ENCODE data around the gene TTC23.

The TTC23 gene, protein sequence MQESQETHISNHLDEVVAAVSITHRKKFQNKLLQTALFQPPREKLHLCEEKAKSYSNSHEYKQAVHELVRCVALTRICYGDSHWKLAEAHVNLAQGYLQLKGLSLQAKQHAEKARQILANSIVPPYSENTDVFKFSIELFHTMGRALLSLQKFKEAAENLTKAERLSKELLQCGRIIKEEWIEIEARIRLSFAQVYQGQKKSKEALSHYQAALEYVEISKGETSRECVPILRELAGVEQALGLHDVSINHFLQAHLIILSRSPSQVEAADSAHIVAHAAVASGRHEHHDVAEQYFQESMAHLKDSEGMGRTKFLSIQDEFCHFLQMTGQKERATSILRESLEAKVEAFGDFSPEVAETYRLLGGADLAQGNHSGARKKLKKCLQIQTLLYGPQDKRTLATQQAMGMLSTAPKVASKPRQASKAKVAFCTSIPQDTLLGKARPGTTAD

DNA sequence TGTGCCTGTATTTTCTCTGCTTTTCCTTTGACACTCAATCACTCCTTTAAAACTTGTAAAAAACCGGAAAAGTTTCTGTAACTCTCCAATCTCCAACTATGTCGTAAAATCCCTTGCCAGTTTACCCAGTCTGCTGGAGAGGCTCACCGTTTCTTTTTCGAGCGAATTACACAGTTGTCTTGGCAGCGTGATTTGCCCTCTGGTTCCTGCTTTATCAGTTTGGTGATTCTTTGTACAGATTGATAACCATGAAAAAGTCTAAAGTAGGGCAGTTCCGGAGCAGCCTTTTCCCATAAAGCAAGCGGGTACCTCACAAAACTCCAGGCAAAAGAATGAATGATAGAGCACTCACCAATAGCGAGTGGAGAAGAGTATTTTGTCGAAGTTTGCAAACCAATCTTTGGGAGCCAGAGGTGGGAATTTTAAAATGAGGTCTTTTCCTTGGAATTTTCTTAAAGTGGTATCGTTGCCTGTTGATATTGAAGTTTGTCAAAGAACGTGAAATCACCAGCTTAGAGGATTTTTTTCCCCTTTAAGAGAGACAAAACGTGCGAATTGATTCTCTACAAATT lies at the start of gene TTC23:
Gene TTC23, minus strand, starts transcription at position 312 of the 572 bp plus-strand sequence. CDS start 20,869 bp downstream, outside the sequence.
- in situ Hi-C loops (cut with MboI; ENCODE audit: low sequenced_read_pairs, unreplicated experiment): no loop called here
- TF ChIP-seq, protein P1, sequence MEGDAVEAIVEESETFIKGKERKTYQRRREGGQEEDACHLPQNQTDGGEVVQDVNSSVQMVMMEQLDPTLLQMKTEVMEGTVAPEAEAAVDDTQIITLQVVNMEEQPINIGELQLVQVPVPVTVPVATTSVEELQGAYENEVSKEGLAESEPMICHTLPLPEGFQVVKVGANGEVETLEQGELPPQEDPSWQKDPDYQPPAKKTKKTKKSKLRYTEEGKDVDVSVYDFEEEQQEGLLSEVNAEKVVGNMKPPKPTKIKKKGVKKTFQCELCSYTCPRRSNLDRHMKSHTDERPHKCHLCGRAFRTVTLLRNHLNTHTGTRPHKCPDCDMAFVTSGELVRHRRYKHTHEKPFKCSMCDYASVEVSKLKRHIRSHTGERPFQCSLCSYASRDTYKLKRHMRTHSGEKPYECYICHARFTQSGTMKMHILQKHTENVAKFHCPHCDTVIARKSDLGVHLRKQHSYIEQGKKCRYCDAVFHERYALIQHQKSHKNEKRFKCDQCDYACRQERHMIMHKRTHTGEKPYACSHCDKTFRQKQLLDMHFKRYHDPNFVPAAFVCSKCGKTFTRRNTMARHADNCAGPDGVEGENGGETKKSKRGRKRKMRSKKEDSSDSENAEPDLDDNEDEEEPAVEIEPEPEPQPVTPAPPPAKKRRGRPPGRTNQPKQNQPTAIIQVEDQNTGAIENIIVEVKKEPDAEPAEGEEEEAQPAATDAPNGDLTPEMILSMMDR (IDR thresholded peaks at IDR 0.05; ENCODE audit: borderline replicate concordance, control extremely low read depth, extremely low read depth, insufficient read depth, missing control alignments): no peak
- DNase-seq (ENCODE audit: low spot score): no peak

GRCh38 chr15:99296386-99296785 lies 47.0 kb upstream of the TTC23 start:
- in situ Hi-C loops (cut with MboI; ENCODE audit: low sequenced_read_pairs, unreplicated experiment): no loop called here
- DNase-seq (ENCODE audit: low spot score): no peak

DNA sequence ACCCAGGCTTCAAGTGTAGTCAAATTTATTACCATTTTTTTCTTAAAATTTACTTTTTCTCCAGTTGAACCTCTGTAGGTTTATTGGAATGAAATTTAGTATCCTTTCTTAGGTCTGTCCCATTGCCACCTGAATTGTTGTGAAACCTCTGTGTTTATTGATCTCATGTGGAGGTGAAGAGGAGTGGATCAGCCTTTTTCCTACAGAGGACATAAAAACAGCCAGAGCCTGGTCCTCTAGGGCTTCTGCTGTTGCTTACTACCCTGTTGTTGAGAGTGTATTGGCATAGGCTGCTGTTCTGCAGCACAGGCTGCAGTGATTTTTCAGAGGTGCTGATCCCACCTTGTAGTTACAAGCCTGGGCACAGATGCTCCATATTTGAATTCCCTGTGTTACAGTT lies 46.5 kb upstream of the TTC23 start:
- no peak for DNase-seq (ENCODE audit: low spot score)
- in situ Hi-C loops (cut with MboI; ENCODE audit: low sequenced_read_pairs, unreplicated experiment): no loop called here
- TF ChIP-seq, protein P1 (IDR thresholded peaks at IDR 0.05; ENCODE audit: borderline replicate concordance, control extremely low read depth, extremely low read depth, insufficient read depth, missing control alignments): no peak

More at GRCh38 chr15:99296386-99296785, 47.0 kb upstream of the TTC23 start:
- TF ChIP-seq, protein P1 (IDR thresholded peaks at IDR 0.05; ENCODE audit: borderline replicate concordance, control extremely low read depth, extremely low read depth, insufficient read depth, missing control alignments): no peak

DNA sequence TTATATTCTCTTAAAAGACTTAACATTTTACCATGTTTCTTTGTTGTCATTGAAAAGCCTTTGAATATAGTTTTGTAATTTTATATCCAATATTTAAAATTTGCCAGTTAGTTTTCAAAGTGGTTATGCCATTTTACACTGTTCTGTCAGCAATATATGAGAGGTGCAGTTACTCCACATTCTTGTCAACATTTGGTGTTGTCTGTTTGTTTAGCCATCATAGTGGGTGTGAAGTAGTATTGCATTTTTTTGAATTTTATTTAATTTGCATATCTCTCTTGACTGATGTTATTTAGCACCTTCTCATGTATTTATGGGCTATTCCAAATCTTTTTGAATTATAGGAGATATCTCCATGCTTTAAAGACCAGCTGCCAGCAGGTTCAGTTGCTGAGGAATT lies 42.3 kb upstream of the TTC23 start:
- no peak for DNase-seq (ENCODE audit: low spot score)
- in situ Hi-C loops (cut with MboI; ENCODE audit: low sequenced_read_pairs, unreplicated experiment): no loop called here
- TF ChIP-seq, protein P1 (IDR thresholded peaks at IDR 0.05; ENCODE audit: borderline replicate concordance, control extremely low read depth, extremely low read depth, insufficient read depth, missing control alignments): no peak

- TF ChIP-seq, protein P1 (IDR thresholded peaks at IDR 0.05; ENCODE audit: borderline replicate concordance, control extremely low read depth, extremely low read depth, insufficient read depth, missing control alignments): no peak
- no peak for DNase-seq (ENCODE audit: low spot score)
- in situ Hi-C loops (cut with MboI; ENCODE audit: low sequenced_read_pairs, unreplicated experiment): loop anchor here (10.0 kb wide), 1 partner anchor 421 kb away; no protein-coding TSS in a partner anchor
Observed at GRCh38 chr15:99283717-99284116, 34.3 kb upstream of the TTC23 start.

DNA sequence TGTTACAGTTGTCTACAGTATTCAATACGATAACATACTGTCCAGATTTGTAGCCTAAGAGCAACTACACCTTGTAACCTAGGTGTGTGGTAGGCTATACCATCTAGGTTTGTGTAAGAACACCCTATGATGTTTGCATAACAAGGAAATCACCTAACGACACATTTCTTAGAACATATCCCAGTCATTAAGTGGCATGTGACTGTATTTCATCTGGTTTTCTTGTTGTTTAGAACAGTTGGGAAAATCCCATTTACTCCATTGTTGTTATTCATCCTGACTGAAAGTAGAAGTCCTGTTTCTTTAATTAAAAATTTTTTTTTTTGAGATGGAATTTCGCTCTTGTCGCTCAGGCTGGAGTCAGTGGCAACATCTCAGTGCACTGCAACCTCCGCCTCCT lies 33.2 kb upstream of the TTC23 start:
- in situ Hi-C loops (cut with MboI; ENCODE audit: low sequenced_read_pairs, unreplicated experiment): loop anchor here (10.0 kb wide), 1 partner anchor 422 kb away; no protein-coding TSS in a partner anchor
- no peak for DNase-seq (ENCODE audit: low spot score)
- TF ChIP-seq, protein P1 (IDR thresholded peaks at IDR 0.05; ENCODE audit: borderline replicate concordance, control extremely low read depth, extremely low read depth, insufficient read depth, missing control alignments): no peak
